ENCODE measurements around the gene GJC1. TPM values are rescaled to one million over a fixed set of nuclear protein-coding genes. Genes with fewer than 3 reads are reported as not detected.

The GJC1 gene
- total and polyA plus RNA-seq, 5 experiments from 2014 or later, result not detected

- no peak for ATAC-seq
- no peak overlapping the region for H3K4me3 Mint-ChIP-seq
- POLR2A ChIA-PET, result no interaction called here
Measured at GRCh38 chr17:44793885-44794842, 35.9 kb downstream of the GJC1 start.

GRCh38 chr17:44792276-44792675 lies 37.8 kb downstream of the GJC1 start:
- no peak overlapping the region for H3K27ac Mint-ChIP-seq
- ATAC-seq, result no peak

More at GRCh38 chr17:44793885-44794842, 35.9 kb downstream of the GJC1 start:
- Mint-ChIP-seq H3K27ac (no peak overlapping the region), H3K4me1 (no peaks in the 10 kb centered on the region), H3K36me3 (no peaks in the 10 kb centered on the region), H3K27me3 (peaks cover 0 to 4% (median 0%) of the 10 kb centered on the region in 5 donors), H3K9me3 (no peaks in the 10 kb centered on the region)
- DNase-seq, result no peak

GRCh38 chr17:44788139-44788538 lies 41.9 kb downstream of the GJC1 start:
- no peaks in the 10 kb centered on the region for H3K36me3 Mint-ChIP-seq
- POLR2A ChIA-PET, result no interaction called here
- no peaks in the 10 kb centered on the region for H3K27me3 Mint-ChIP-seq
- no peak overlapping the region for H3K27ac Mint-ChIP-seq
- no peaks in the 10 kb centered on the region for H3K9me3 Mint-ChIP-seq
- DNase-seq (no peak), ATAC-seq (no peak)
- H3K4me3 Mint-ChIP-seq, result no peak overlapping the region
- no peaks in the 10 kb centered on the region for H3K4me1 Mint-ChIP-seq

More at GRCh38 chr17:44792276-44792675, 37.8 kb downstream of the GJC1 start:
- POLR2A ChIA-PET, result interaction anchor here (0.6 to 0.7 kb wide), 2 partner anchors 12 to 74 kb away, joined by 3 to 5 read pairs; no protein-coding TSS in a partner anchor
- Mint-ChIP-seq H3K4me1 (no peaks in the 10 kb centered on the region), H3K9me3 (no peaks in the 10 kb centered on the region), H3K4me3 (no peak overlapping the region), H3K27me3 (peaks cover 0 to 4% (median 0%) of the 10 kb centered on the region in 5 donors), H3K36me3 (no peaks in the 10 kb centered on the region)
- no peak for DNase-seq

GRCh38 chr17:44787271-44787940 lies 42.7 kb downstream of the GJC1 start:
- ATAC-seq (no peak), DNase-seq (no peak)
- Mint-ChIP-seq H3K4me3 (no peak overlapping the region), H3K27me3 (no peaks in the 10 kb centered on the region), H3K36me3 (no peaks in the 10 kb centered on the region), H3K4me1 (no peaks in the 10 kb centered on the region), H3K9me3 (no peaks in the 10 kb centered on the region), H3K27ac (peak overlapping the region in 3 of 10 donors; percentile 46 to 83 (median 81))
- POLR2A ChIA-PET, result no interaction called here

GRCh38 chr17:44786551-44787081 lies 43.5 kb downstream of the GJC1 start:
- DNase-seq (no peak), ATAC-seq (no peak)
- Mint-ChIP-seq H3K4me1 (no peaks in the 10 kb centered on the region), H3K9me3 (no peaks in the 10 kb centered on the region), H3K27ac (no peak overlapping the region), H3K36me3 (no peaks in the 10 kb centered on the region), H3K27me3 (no peaks in the 10 kb centered on the region), H3K4me3 (no peak overlapping the region)
- POLR2A ChIA-PET, result no interaction called here

- DNase-seq (no peak), ATAC-seq (no peak)
- no peak overlapping the region for H3K27ac Mint-ChIP-seq
- POLR2A ChIA-PET, result interaction anchor here (1.8 kb wide), 1 partner anchor 9 kb away, joined by 4 read pairs; no protein-coding TSS in a partner anchor
- no peak overlapping the region for H3K4me3 Mint-ChIP-seq
- H3K9me3 Mint-ChIP-seq, result no peaks in the 10 kb centered on the region
- no peaks in the 10 kb centered on the region for H3K27me3 Mint-ChIP-seq
- H3K36me3 Mint-ChIP-seq, result no peaks in the 10 kb centered on the region
- H3K4me1 Mint-ChIP-seq, result no peaks in the 10 kb centered on the region
Measured at GRCh38 chr17:44785921-44786320, 44.2 kb downstream of the GJC1 start.

GRCh38 chr17:44782326-44782850 lies 47.7 kb downstream of the GJC1 start:
- POLR2A ChIA-PET, result interaction anchor here (0.5 kb wide), 1 partner anchor 1726 kb away, joined by 3 read pairs; no protein-coding TSS in a partner anchor
- Mint-ChIP-seq H3K36me3 (no peaks in the 10 kb centered on the region), H3K27me3 (peaks cover 0 to 2% (median 0%) of the 10 kb centered on the region in 5 donors), H3K4me3 (no peak overlapping the region), H3K27ac (peak overlapping the region in 1 of 10 donors; percentile 40), H3K4me1 (peaks cover 0 to 11% (median 8%) of the 10 kb centered on the region in 4 donors), H3K9me3 (no peaks in the 10 kb centered on the region)
- DNase-seq (no peak), ATAC-seq (no peak)

GRCh38 chr17:44781551-44782325 lies 48.3 kb downstream of the GJC1 start:
- H3K4me3 Mint-ChIP-seq, result no peak overlapping the region
- no peaks in the 10 kb centered on the region for H3K9me3 Mint-ChIP-seq
- POLR2A ChIA-PET, result interaction anchor here (0.5 kb wide), 1 partner anchor 1725 kb away, joined by 3 read pairs; no protein-coding TSS in a partner anchor
- no peak overlapping the region for H3K27ac Mint-ChIP-seq
- H3K4me1 Mint-ChIP-seq, result peaks cover 0 to 11% (median 9%) of the 10 kb centered on the region in 4 donors
- no peaks in the 10 kb centered on the region for H3K36me3 Mint-ChIP-seq
- peaks cover 0 to 2% (median 0%) of the 10 kb centered on the region in 5 donors for H3K27me3 Mint-ChIP-seq
- no peak for DNase-seq
- ATAC-seq, result no peak

- POLR2A ChIA-PET, result no interaction called here
- ATAC-seq, result no peak
- H3K27me3 Mint-ChIP-seq, result peaks cover 0 to 2% (median 0%) of the 10 kb centered on the region in 5 donors
- DNase-seq, result no peak
- no peak overlapping the region for H3K27ac Mint-ChIP-seq
- H3K9me3 Mint-ChIP-seq, result no peaks in the 10 kb centered on the region
- H3K36me3 Mint-ChIP-seq, result no peaks in the 10 kb centered on the region
- peaks cover 0 to 17% (median 13%) of the 10 kb centered on the region in 4 donors for H3K4me1 Mint-ChIP-seq
- H3K4me3 Mint-ChIP-seq, result no peak overlapping the region
Measured at GRCh38 chr17:44780845-44781480, 49.1 kb downstream of the GJC1 start.

- peaks cover 0 to 23% (median 17%) of the 10 kb centered on the region in 4 donors for H3K4me1 Mint-ChIP-seq
- H3K27ac Mint-ChIP-seq, result peak overlapping the region in 1 of 10 donors; percentile 48
- DNase-seq, result no peak
- H3K9me3 Mint-ChIP-seq, result no peaks in the 10 kb centered on the region
- H3K4me3 Mint-ChIP-seq, result peak overlapping the region in 3 of 10 donors; percentile 10 to 61 (median 48)
- H3K27me3 Mint-ChIP-seq, result peaks cover 0 to 2% (median 0%) of the 10 kb centered on the region in 5 donors
- H3K36me3 Mint-ChIP-seq, result no peaks in the 10 kb centered on the region
- no peak for ATAC-seq
- POLR2A ChIA-PET, result interaction anchor here (0.5 to 0.8 kb wide), 3 partner anchors 9 to 31 kb away, joined by 3 read pairs; no protein-coding TSS in a partner anchor
Measured at GRCh38 chr17:44780161-44780560, 49.9 kb downstream of the GJC1 start.

GRCh38 chr17:44779211-44780025 lies 50.7 kb downstream of the GJC1 start:
- H3K9me3 Mint-ChIP-seq, result no peaks in the 10 kb centered on the region
- DNase-seq, result peak; percentile 67 to 83 (median 78)
- POLR2A ChIA-PET, result interaction anchor here (0.5 to 1.7 kb wide), 5 partner anchors 8 to 242 kb away, joined by 3 to 6 read pairs (median 3); partner anchors contain the start of gene EFTUD2
- peaks cover 0 to 23% (median 19%) of the 10 kb centered on the region in 4 donors for H3K4me1 Mint-ChIP-seq
- H3K27ac Mint-ChIP-seq, result peak overlapping the region in 2 of 10 donors; percentile 57 to 80
- peak overlapping the region; percentile 28 to 83 (median 67) for H3K4me3 Mint-ChIP-seq
- ATAC-seq, result peak; percentile 15 to 23
- no peaks in the 10 kb centered on the region for H3K36me3 Mint-ChIP-seq
- H3K27me3 Mint-ChIP-seq, result peaks cover 0 to 2% (median 0%) of the 10 kb centered on the region in 5 donors

All from naive thymus-derived CD8-positive, alpha-beta T cell (primary cell).